ENCODE data around the gene DNHD1. TPM values are rescaled to one million over a fixed set of nuclear protein-coding genes. Genes with fewer than 3 reads are reported as not detected.
"Not testable (repeated sequence)": the region's sequence is repeated elsewhere in the genome, so short reads cannot be mapped to it uniquely, and the experiment has no call there.

DNHD1 gene
- total RNA-seq, 4 donors from 2014 or later = 17.2 to 27.3 (median 21.0) TPM

GRCh38 chr11:6516865-6517264 lies 19.8 kb downstream of the DNHD1 start:
- Histone ChIP-seq H3K27ac (no peak overlapping the region), H3K27me3 (no peaks in the 10 kb centered on the region), H3K36me3 (peaks cover 0 to 76% (median 7%) of the 10 kb centered on the region in 3 donors), H3K9me3 (no peaks in the 10 kb centered on the region), H3K4me1 (no peaks in the 10 kb centered on the region), H3K4me3 (no peak overlapping the region)
- DNase-seq (ENCODE audit: low spot score in 2 of 2) = no peak
- TF ChIP-seq EP300 (IDR thresholded peaks at IDR 0.05) = no peak

- TF ChIP-seq POLR2A (IDR thresholded peaks at IDR 0.05) (no peak), EP300 (IDR thresholded peaks at IDR 0.05) (no peak), CTCF (IDR thresholded peaks at IDR 0.05) (no peak)
- H3K4me3 ChIP-seq = no peak overlapping the region
- H3K27me3 ChIP-seq = no peaks in the 10 kb centered on the region
- no peaks in the 10 kb centered on the region for H3K4me1 ChIP-seq
- peaks cover 0 to 58% (median 0%) of the 10 kb centered on the region in 3 donors for H3K36me3 ChIP-seq
- DNase-seq (ENCODE audit: low spot score in 2 of 2) = no peak
- WGBS, 2 donors = 85 to 86% methylated on average over 3 of the region's 3 CpGs
- no peaks in the 10 kb centered on the region for H3K9me3 ChIP-seq
- H3K27ac ChIP-seq = no peak overlapping the region
Measured at GRCh38 chr11:6520265-6520664, 23.2 kb downstream of the DNHD1 start.

- H3K9me3 ChIP-seq; H3K27me3 ChIP-seq; H3K4me1 ChIP-seq; H3K27ac ChIP-seq; H3K4me3 ChIP-seq; DNase-seq (ENCODE audit: low spot score in 2 of 2): not testable (repeated sequence)
- H3K36me3 ChIP-seq = peaks cover 0 to 54% (median 0%) of the 10 kb centered on the region in 3 donors
- WGBS, 2 donors = 92% methylated on average over 3 of the region's 3 CpGs
Measured at GRCh38 chr11:6521946-6522345, 24.9 kb downstream of the DNHD1 start.

- H3K27me3 ChIP-seq = no peaks in the 10 kb centered on the region
- no peaks in the 10 kb centered on the region for H3K4me1 ChIP-seq
- no peak overlapping the region for H3K4me3 ChIP-seq
- H3K9me3 ChIP-seq = no peaks in the 10 kb centered on the region
- H3K27ac ChIP-seq = no peak overlapping the region
- TF ChIP-seq POLR2A (IDR thresholded peaks at IDR 0.05) (no peak), EP300 (IDR thresholded peaks at IDR 0.05) (no peak), CTCF (IDR thresholded peaks at IDR 0.05) (no peak)
- 2% methylated on average over 1 of the region's 1 CpG for WGBS, 2 donors
- no peak for DNase-seq (ENCODE audit: low spot score in 2 of 2)
- H3K36me3 ChIP-seq = peaks cover 0 to 57% (median 0%) of the 10 kb centered on the region in 3 donors
Measured at GRCh38 chr11:6523253-6523652, 26.2 kb downstream of the DNHD1 start.

GRCh38 chr11:6526411-6527135 lies 29.5 kb downstream of the DNHD1 start:
- no peak overlapping the region for H3K4me3 ChIP-seq
- H3K27me3 ChIP-seq = no peaks in the 10 kb centered on the region
- H3K36me3 ChIP-seq = peaks cover 0 to 46% (median 0%) of the 10 kb centered on the region in 3 donors
- H3K27ac ChIP-seq = no peak overlapping the region
- 80 to 85% methylated on average over 3 of the region's 3 CpGs for WGBS, 2 donors
- H3K4me1 ChIP-seq = no peaks in the 10 kb centered on the region
- no peak for DNase-seq (ENCODE audit: low spot score in 2 of 2)
- no peaks in the 10 kb centered on the region for H3K9me3 ChIP-seq
- TF ChIP-seq EP300 (IDR thresholded peaks at IDR 0.05) = no peak
- TF ChIP-seq POLR2A (IDR thresholded peaks at IDR 0.05) = no peak
- TF ChIP-seq CTCF (IDR thresholded peaks at IDR 0.05) = no peak

GRCh38 chr11:6529266-6529665 lies 32.2 kb downstream of the DNHD1 start:
- Histone ChIP-seq H3K4me1 (no peaks in the 10 kb centered on the region), H3K27ac (no peak overlapping the region), H3K9me3 (no peaks in the 10 kb centered on the region), H3K36me3 (peaks cover 0 to 55% (median 0%) of the 10 kb centered on the region in 3 donors), H3K27me3 (no peaks in the 10 kb centered on the region), H3K4me3 (no peak overlapping the region)
- DNase-seq (ENCODE audit: low spot score in 2 of 2) = no peak
- no peak for TF ChIP-seq EP300 (IDR thresholded peaks at IDR 0.05)
- TF ChIP-seq CTCF (IDR thresholded peaks at IDR 0.05) = no peak
- TF ChIP-seq POLR2A (IDR thresholded peaks at IDR 0.05) = no peak
- WGBS, 2 donors = 72 to 90% methylated on average over 2 of the region's 2 CpGs
